ENCODE measurements around the gene ARL14EPL. TPM values are rescaled to one million over a fixed set of nuclear protein-coding genes. Genes with fewer than 3 reads are reported as not detected.
"Not testable (repeated sequence)": the region's sequence is repeated elsewhere in the genome, so short reads cannot be mapped to it uniquely, and the experiment has no call there.

The ARL14EPL gene
- total RNA-seq, 4 donors from 2014 or later = not detected

DNA sequence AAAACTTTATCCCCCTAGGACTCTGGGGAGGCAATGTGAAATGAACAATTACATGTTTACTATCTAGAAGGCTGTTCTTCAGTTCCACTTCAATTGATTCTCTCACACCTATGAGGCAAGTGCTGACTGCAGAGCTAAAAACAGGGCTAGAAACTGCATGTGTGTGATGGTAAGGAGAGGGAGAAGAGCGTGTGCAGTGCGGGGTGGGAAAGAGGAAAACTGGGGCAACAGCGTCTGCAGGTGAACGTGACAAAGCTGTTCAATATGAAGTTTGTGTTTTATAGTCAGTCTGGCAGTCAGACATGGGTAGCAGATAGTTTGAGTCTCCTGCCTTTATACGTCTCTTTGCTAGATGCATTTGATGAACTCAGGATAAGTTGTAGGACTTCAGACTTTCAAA is 45.9 kb downstream of the ARL14EPL start:
- intact Hi-C loops (cut with DNase I) = no loop called here
- H3K4me3 ChIP-seq (replicated peaks in 1 of 3) = no peak overlapping the region
- H3K4me1 ChIP-seq = no peaks in the 10 kb centered on the region

GRCh38 chr5:116084287-116084691 is 52.0 kb downstream of the ARL14EPL start:
- peak; percentile 35 to 47 for DNase-seq
- Histone ChIP-seq H3K4me1 (peaks cover 0 to 10% of the 10 kb centered on the region in 2 donors), H3K36me3 (no peaks in the 10 kb centered on the region), H3K27ac (peak overlapping the region in 2 of 3 donors; percentile 89 to 95), H3K4me3 (replicated peaks in 1 of 3) (peak overlapping the region in 2 of 3 donors; percentile 73 to 74), H3K27me3 (no peaks in the 10 kb centered on the region), H3K9me3 (no peaks in the 10 kb centered on the region)
- WGBS, 2 donors = 15 to 17% methylated on average over 11 of the region's 11 CpGs
- intact Hi-C loops (cut with DNase I) = no loop called here
- no peak for TF ChIP-seq POLR2A (IDR thresholded peaks at IDR 0.05)
- TF ChIP-seq, protein P1, sequence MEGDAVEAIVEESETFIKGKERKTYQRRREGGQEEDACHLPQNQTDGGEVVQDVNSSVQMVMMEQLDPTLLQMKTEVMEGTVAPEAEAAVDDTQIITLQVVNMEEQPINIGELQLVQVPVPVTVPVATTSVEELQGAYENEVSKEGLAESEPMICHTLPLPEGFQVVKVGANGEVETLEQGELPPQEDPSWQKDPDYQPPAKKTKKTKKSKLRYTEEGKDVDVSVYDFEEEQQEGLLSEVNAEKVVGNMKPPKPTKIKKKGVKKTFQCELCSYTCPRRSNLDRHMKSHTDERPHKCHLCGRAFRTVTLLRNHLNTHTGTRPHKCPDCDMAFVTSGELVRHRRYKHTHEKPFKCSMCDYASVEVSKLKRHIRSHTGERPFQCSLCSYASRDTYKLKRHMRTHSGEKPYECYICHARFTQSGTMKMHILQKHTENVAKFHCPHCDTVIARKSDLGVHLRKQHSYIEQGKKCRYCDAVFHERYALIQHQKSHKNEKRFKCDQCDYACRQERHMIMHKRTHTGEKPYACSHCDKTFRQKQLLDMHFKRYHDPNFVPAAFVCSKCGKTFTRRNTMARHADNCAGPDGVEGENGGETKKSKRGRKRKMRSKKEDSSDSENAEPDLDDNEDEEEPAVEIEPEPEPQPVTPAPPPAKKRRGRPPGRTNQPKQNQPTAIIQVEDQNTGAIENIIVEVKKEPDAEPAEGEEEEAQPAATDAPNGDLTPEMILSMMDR (IDR thresholded peaks at IDR 0.05) = no peak

More for the DNA sequence above, 45.9 kb downstream of the ARL14EPL start:
- TF ChIP-seq, protein P1 (IDR thresholded peaks at IDR 0.05) = no peak
- TF ChIP-seq POLR2A (IDR thresholded peaks at IDR 0.05) = no peak
- Histone ChIP-seq H3K27me3 (no peaks in the 10 kb centered on the region), H3K27ac (no peak overlapping the region), H3K36me3 (no peaks in the 10 kb centered on the region), H3K9me3 (no peaks in the 10 kb centered on the region)
- no peak for DNase-seq
- WGBS, 2 donors = 90 to 95% methylated on average over 5 of the region's 5 CpGs

DNA sequence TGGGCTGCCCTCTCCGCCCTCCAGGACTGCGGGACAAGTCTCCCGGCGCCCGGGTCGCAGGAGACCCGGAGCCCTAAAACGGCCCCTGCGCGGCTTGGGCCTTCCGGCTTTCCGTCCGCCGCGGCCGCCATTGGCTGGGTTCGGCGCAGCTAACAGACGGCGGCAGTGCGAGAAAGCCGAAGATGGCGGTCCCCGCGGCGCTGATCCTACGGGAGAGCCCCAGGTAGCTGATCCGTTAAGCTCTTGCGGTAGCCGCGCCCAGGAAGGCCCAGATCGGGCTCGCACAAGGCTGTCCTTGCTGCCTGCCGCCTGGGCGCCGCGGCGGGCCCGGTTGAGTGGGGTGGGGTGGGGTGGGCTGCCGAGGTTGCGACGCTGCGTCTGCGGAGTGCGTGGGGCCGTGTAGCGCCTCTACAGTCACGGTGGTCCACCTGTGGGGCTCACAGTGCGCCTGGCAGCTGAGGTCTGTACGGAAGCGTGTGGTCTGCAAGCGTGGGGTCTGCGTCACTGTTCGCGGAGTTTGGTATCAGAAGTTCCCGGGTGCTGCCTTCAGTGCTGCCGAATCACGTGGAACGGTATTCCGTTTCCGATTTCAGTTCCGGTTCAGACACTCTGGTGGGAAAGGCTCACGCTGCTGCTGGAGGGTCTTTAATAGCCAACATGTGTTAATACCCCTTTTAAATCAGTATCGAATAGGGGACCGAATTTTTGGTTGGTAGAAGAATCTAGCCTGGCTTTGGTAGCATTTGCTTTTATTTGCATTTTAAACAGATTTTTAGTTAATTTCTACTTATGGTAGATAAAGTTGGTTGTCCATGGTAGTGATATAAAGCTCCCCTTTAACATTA is 52.8 kb downstream of the ARL14EPL start, which contains the start of gene COMMD10:
COMMD10 (plus strand) TSS at position 155 of the 845 bp plus-strand sequence.
- intact Hi-C loops (cut with DNase I) = no loop called here
- Histone ChIP-seq H3K27ac (peak within 1 kb of the TSS; percentile 89 to 95 (median 92)), H3K36me3 (no peaks in the 10 kb centered on the region), H3K4me1 (peaks cover 0 to 10% of the 10 kb centered on the region in 2 donors), H3K4me3 (replicated peaks in 1 of 3) (peak within 1 kb of the TSS; percentile 71 to 74 (median 73)), H3K27me3 (no peaks in the 10 kb centered on the region), H3K9me3 (no peaks in the 10 kb centered on the region)
- WGBS, 2 donors = 0% methylated on average over 25 to 34 of the region's 65 CpGs
- TF ChIP-seq POLR2A (IDR thresholded peaks at IDR 0.05) = peak in 1 of 2 donors; percentile 74
- TF ChIP-seq, protein P1 (IDR thresholded peaks at IDR 0.05) = no peak
- peak; percentile 76 to 77 for DNase-seq

- H3K9me3 ChIP-seq; DNase-seq; H3K27me3 ChIP-seq; intact Hi-C loops (cut with DNase I); H3K4me1 ChIP-seq; H3K4me3 ChIP-seq (replicated peaks in 1 of 3); H3K27ac ChIP-seq; H3K36me3 ChIP-seq: not testable (repeated sequence)
- WGBS, 2 donors = 95 to 98% methylated on average over 11 of the region's 11 CpGs
Observed at GRCh38 chr5:116086309-116086708, 54.0 kb downstream of the ARL14EPL start.

DNA sequence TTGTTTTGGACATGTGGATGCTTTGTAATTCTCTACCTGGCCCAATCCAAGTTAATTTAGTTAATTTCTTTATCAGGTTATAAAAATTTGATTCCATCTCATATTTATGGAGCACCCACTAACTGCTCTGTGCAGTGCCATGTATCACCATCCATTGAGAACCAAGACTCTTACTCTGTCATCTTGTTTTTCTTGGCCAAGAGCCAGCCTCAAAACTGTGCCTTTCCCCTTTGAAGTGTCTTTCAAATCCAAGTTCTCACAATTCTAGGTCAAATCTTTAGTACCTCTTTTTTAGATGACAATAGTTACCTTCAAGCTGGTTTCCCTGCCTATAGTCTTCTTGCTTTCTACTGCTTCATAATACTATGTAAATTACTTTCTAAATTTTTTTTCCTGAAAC is 55.8 kb downstream of the ARL14EPL start:
- H3K36me3 ChIP-seq = peaks cover 7 to 8% of the 10 kb centered on the region in 2 donors
- TF ChIP-seq, protein P1 (IDR thresholded peaks at IDR 0.05) = no peak
- no peak for TF ChIP-seq POLR2A (IDR thresholded peaks at IDR 0.05)
- intact Hi-C loops (cut with DNase I) = no loop called here
- H3K27ac ChIP-seq = no peak overlapping the region
- H3K4me1 ChIP-seq = peaks cover 0 to 10% of the 10 kb centered on the region in 2 donors
- DNase-seq = no peak
- H3K4me3 ChIP-seq (replicated peaks in 1 of 3) = no peak overlapping the region
- H3K27me3 ChIP-seq = no peaks in the 10 kb centered on the region
- no peaks in the 10 kb centered on the region for H3K9me3 ChIP-seq
